Mucosa of stomach (tissue), 1 donor: ENCODE results near the gene ZNF222.

ENCODE experiments used
- H3K27me3 ChIP-seq: one replicate; pipeline ENCODE4 v1.7.0; 2013; ENCODE audit warnings: mild to moderate bottlenecking, low read length; ENCODE audit not compliant: control insufficient read depth, insufficient read depth
- H3K36me3 ChIP-seq: one replicate; pipeline ENCODE4 v1.7.0; 2013; ENCODE audit warnings: low read length; ENCODE audit not compliant: control insufficient read depth, insufficient read depth
- H3K4me1 ChIP-seq: one replicate; pipeline ENCODE4 v1.7.0; 2013; ENCODE audit warnings: mild to moderate bottlenecking, low read length; ENCODE audit not compliant: control insufficient read depth, insufficient read depth
- H3K4me3 ChIP-seq: one replicate; pipeline ENCODE4 v1.7.0; 2013; ENCODE audit warnings: low read length
- H3K9ac ChIP-seq: one replicate; pipeline ENCODE4 v1.7.0; 2013; ENCODE audit warnings: mild to moderate bottlenecking, low read length, moderate library complexity
- H3K9me3 ChIP-seq: one replicate; pipeline ENCODE4 v1.7.0; 2013; ENCODE audit warnings: mild to moderate bottlenecking, low read length, moderate library complexity; ENCODE audit not compliant: control insufficient read depth
- donor health status: Pancreatic carcinoma.

The ZNF222 gene

GRCh38 chr19:44025217-44025936 is at the start of gene ZNF222:
TSS of gene ZNF222 (plus strand) at chr19:44025379. CDS start at chr19:44025437, 58 bp downstream.
- no peaks in the 10 kb centered on the region for H3K27me3 ChIP-seq
- peak within 1 kb of the TSS; percentile 97 for H3K4me3 ChIP-seq
- peaks cover under 1% of the 10 kb centered on the region for H3K9me3 ChIP-seq
- peaks cover 9% of the 10 kb centered on the region for H3K4me1 ChIP-seq
- H3K36me3 ChIP-seq = peaks cover 5% of the 10 kb centered on the region
- peak within 1 kb of the TSS; percentile 89 for H3K9ac ChIP-seq

GRCh38 chr19:43976732-43977131 is 48.4 kb upstream of the ZNF222 start:
- H3K36me3 ChIP-seq = no peaks in the 10 kb centered on the region
- no peaks in the 10 kb centered on the region for H3K27me3 ChIP-seq
- H3K9ac ChIP-seq = no peak overlapping the region
- no peaks in the 10 kb centered on the region for H3K9me3 ChIP-seq
- no peak overlapping the region for H3K4me3 ChIP-seq
- H3K4me1 ChIP-seq = no peaks in the 10 kb centered on the region

- Histone ChIP-seq H3K9me3 (no peaks in the 10 kb centered on the region), H3K36me3 (no peaks in the 10 kb centered on the region), H3K27me3 (no peaks in the 10 kb centered on the region), H3K4me3 (peak overlapping the region; percentile 42), H3K9ac (no peak overlapping the region), H3K4me1 (no peaks in the 10 kb centered on the region)
Measured at GRCh38 chr19:43983544-43983911, 41.7 kb upstream of the ZNF222 start.

- Histone ChIP-seq H3K4me1 (no peaks in the 10 kb centered on the region), H3K9ac (peak within 1 kb of the TSS; percentile 59), H3K36me3 (no peaks in the 10 kb centered on the region), H3K9me3 (no peaks in the 10 kb centered on the region), H3K27me3 (no peaks in the 10 kb centered on the region), H3K4me3 (peak within 1 kb of the TSS; percentile 42)
Measured at GRCh38 chr19:43983912-43984686, 41.1 kb upstream of the ZNF222 start, which contains the start of gene ZNF155. TSS of gene ZNF155 (plus strand) at chr19:43984188. CDS start at chr19:43988544, 4,356 bp downstream.

GRCh38 chr19:43984687-43985000 is 40.5 kb upstream of the ZNF222 start:
- Histone ChIP-seq H3K4me3 (peak overlapping the region; percentile 42), H3K9me3 (no peaks in the 10 kb centered on the region), H3K9ac (peak overlapping the region; percentile 59), H3K4me1 (no peaks in the 10 kb centered on the region), H3K36me3 (no peaks in the 10 kb centered on the region), H3K27me3 (no peaks in the 10 kb centered on the region)

- Histone ChIP-seq H3K9me3 (no peaks in the 10 kb centered on the region), H3K9ac (no peak overlapping the region), H3K4me3 (no peak overlapping the region), H3K27me3 (no peaks in the 10 kb centered on the region), H3K4me1 (no peaks in the 10 kb centered on the region), H3K36me3 (no peaks in the 10 kb centered on the region)
Measured at GRCh38 chr19:43997631-43998290, 27.4 kb upstream of the ZNF222 start.

GRCh38 chr19:44002212-44002565 is 23.0 kb upstream of the ZNF222 start:
- peak overlapping the region; percentile 88 for H3K4me3 ChIP-seq
- no peaks in the 10 kb centered on the region for H3K27me3 ChIP-seq
- no peaks in the 10 kb centered on the region for H3K9me3 ChIP-seq
- peak overlapping the region; percentile 69 for H3K9ac ChIP-seq
- H3K36me3 ChIP-seq = no peaks in the 10 kb centered on the region
- H3K4me1 ChIP-seq = no peaks in the 10 kb centered on the region

GRCh38 chr19:44002566-44003460 is 22.4 kb upstream of the ZNF222 start, which contains the start of gene ZNF230:
TSS of gene ZNF230 (plus strand) at chr19:44002957. CDS start at chr19:44007079, 4,122 bp downstream.
- Histone ChIP-seq H3K27me3 (no peaks in the 10 kb centered on the region), H3K36me3 (peaks cover 3% of the 10 kb centered on the region), H3K4me1 (no peaks in the 10 kb centered on the region), H3K4me3 (peak within 1 kb of the TSS; percentile 88), H3K9ac (peak within 1 kb of the TSS; percentile 69), H3K9me3 (peaks cover 4% of the 10 kb centered on the region)

- Histone ChIP-seq H3K9ac (peak overlapping the region; percentile 69), H3K27me3 (no peaks in the 10 kb centered on the region), H3K4me3 (peak overlapping the region; percentile 88), H3K36me3 (peaks cover 9% of the 10 kb centered on the region), H3K9me3 (peaks cover 6% of the 10 kb centered on the region), H3K4me1 (no peaks in the 10 kb centered on the region)
Measured at GRCh38 chr19:44003461-44004009, 21.6 kb upstream of the ZNF222 start.

- Histone ChIP-seq H3K9me3 (peaks cover 21% of the 10 kb centered on the region), H3K9ac (no peak overlapping the region), H3K4me1 (no peaks in the 10 kb centered on the region), H3K4me3 (no peak overlapping the region), H3K27me3 (no peaks in the 10 kb centered on the region), H3K36me3 (peaks cover 23% of the 10 kb centered on the region)
Measured at GRCh38 chr19:44005973-44006372, 19.2 kb upstream of the ZNF222 start.

- Histone ChIP-seq H3K36me3 (peaks cover 30% of the 10 kb centered on the region), H3K9me3 (peaks cover 22% of the 10 kb centered on the region), H3K4me1 (no peaks in the 10 kb centered on the region), H3K9ac (no peak overlapping the region), H3K27me3 (no peaks in the 10 kb centered on the region), H3K4me3 (no peak overlapping the region)
Measured at GRCh38 chr19:44007473-44007872, 17.7 kb upstream of the ZNF222 start.
